ENCODE data around the gene C15orf39.

The C15orf39 gene

DNA sequence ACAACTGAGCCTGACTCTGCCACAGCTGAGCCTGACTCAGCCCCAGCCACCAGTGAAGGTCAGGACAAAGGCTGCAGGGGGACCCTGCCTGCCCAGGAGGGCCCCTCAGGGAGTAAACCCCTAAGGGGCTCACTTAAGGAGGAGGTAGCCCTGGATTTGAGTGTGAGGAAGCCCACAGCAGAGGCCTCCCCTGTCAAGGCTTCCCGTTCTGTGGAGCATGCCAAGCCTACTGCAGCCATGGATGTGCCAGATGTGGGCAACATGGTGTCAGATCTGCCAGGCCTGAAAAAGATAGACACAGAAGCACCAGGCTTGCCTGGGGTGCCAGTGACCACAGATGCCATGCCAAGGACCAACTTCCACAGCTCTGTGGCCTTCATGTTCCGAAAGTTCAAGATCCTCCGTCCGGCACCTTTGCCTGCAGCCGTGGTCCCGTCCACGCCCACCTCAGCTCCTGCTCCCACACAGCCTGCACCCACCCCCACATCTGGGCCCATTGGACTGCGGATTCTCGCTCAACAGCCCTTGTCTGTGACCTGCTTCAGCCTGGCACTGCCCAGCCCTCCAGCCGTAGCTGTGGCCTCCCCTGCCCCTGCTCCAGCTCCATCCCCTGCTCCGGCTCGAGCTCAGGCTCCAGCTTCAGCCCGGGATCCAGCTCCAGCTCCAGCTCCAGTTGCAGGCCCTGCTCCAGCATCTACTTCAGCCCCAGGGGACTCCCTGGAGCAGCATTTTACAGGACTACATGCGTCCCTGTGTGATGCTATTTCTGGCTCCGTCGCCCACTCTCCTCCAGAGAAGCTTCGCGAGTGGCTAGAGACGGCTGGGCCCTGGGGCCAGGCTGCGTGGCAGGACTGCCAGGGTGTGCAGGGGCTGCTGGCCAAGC lies 6.2 kb downstream of the C15orf39 start:
- no peak overlapping the region for H3K4me3 ChIP-seq (replicated peaks; ENCODE audit: low read depth, low read length)
- no peak for DNase-seq (ENCODE audit: low read depth)
- TF ChIP-seq, protein P1, sequence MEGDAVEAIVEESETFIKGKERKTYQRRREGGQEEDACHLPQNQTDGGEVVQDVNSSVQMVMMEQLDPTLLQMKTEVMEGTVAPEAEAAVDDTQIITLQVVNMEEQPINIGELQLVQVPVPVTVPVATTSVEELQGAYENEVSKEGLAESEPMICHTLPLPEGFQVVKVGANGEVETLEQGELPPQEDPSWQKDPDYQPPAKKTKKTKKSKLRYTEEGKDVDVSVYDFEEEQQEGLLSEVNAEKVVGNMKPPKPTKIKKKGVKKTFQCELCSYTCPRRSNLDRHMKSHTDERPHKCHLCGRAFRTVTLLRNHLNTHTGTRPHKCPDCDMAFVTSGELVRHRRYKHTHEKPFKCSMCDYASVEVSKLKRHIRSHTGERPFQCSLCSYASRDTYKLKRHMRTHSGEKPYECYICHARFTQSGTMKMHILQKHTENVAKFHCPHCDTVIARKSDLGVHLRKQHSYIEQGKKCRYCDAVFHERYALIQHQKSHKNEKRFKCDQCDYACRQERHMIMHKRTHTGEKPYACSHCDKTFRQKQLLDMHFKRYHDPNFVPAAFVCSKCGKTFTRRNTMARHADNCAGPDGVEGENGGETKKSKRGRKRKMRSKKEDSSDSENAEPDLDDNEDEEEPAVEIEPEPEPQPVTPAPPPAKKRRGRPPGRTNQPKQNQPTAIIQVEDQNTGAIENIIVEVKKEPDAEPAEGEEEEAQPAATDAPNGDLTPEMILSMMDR (IDR thresholded peaks at IDR 0.05; ENCODE audit: low read length, missing control alignments) = no peak

DNA sequence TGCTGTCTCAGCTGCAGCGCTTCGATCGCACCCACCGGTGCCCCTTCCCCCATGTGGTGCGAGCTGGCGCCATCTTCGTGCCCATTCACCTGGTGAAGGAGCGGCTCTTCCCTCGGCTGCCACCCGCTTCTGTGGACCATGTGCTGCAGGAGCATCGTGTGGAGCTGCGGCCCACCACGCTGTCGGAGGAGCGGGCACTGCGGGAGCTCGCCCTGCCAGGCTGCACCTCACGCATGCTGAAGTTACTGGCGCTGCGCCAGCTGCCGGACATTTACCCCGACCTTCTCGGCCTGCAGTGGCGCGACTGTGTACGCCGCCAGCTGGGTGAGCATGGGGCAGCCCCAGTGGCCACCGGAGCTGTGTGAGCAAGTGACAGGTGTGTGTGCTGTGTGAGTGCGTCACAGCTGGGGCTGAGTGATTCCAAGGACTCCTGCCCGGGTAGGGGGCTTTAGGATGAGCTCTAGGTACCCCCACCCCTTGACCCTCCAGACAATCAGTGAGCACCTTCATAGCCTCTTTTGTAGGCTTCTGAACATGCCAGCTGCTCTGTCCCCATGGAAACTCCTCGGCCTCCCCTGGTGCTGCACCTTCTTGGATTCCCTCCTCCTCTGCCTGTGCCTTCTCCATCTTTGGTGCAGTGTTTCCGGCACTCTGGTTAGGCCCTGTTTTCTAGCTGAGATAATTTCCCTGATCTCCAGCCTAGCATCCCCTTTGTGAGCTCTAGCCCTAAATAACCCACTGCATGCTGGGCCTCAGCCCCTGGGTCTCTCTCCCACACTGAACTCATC lies 7.0 kb downstream of the C15orf39 start:
- no peak overlapping the region for H3K4me3 ChIP-seq (replicated peaks; ENCODE audit: low read depth, low read length)
- no peak for DNase-seq (ENCODE audit: low read depth)
- TF ChIP-seq, protein P1 (IDR thresholded peaks at IDR 0.05; ENCODE audit: low read length, missing control alignments) = no peak

DNA sequence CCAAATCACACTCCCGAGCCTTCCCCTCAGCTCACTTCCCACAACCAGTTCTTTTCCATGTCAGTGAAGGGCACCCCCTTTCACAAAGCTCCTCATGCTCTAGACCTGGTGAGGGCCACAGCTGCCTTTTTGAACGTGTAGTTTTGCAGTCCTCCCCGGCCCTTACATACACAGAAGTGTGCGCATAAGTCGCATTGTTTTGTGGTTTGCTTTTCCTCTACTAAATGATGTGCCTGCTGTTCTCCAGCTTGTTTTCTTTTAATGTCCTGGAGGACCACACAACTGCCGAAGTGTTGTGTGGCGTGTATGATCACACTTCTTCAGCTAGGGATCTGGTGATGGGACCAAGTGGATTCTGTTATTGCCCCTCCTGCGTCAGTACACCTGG lies 7.6 kb downstream of the C15orf39 start:
- H3K4me3 ChIP-seq (replicated peaks; ENCODE audit: low read depth, low read length) = no peak overlapping the region
- TF ChIP-seq, protein P1 (IDR thresholded peaks at IDR 0.05; ENCODE audit: low read length, missing control alignments) = no peak
- no peak for DNase-seq (ENCODE audit: low read depth)

DNA sequence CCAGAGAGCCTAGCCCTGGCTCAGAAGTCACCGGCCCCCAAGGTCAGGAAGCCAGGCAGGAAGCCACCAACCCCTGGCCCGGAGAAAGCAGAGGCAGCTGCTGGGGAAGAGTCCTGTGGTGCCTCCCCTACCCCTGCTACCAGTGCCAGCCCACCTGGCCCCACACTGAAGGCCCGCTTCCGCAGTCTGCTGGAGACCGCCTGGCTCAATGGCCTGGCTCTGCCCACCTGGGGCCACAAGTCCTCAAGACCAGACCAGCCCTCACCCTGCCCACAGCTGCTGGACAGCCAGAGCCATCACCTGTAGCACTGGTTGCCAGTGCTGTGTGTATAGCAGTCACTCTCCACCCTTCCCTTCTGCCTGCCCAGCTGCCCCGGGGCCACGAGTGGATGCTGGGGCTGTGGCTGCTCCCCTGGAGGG lies 9.1 kb downstream of the C15orf39 start:
- TF ChIP-seq, protein P1 (IDR thresholded peaks at IDR 0.05; ENCODE audit: low read length, missing control alignments) = no peak
- DNase-seq (ENCODE audit: low read depth) = no peak
- no peak overlapping the region for H3K4me3 ChIP-seq (replicated peaks; ENCODE audit: low read depth, low read length)

DNA sequence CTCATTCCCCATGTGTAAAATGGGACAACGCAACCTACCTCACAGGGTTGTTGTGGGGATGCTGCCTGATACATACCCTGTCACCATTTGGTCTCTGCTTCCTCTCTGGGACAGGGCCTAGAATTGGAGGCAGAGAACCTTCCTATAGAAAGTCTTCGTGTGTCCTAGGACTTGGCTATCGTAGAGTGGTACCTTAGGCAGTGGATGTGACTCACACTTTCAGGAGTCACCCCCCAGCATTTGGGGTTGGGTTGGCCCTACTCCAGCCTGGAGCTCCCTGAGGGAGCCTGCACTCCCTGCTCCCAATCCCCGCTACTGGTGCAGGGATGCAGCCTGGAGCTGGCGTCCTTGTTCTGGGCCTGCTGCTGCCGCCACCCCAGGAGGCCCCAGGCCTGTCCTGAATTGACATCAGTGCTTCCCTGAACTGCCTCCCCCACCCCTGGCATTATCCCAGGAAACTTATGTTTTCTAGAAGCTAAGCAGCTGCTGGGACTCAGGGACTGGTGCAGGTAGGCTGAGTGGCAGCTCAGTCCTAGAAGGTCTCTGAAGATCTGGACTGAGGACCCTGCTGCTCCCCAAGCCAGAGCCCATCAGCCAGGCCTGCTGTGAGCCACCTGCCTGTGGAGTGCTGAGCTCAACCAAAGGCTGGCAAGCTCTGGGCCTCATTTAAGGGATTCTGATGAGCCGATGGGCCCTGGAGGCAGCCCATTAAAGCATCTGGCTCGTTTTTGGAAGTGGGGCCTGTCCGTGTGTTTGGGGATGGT lies 9.9 kb downstream of the C15orf39 start:
- TF ChIP-seq, protein P1 (IDR thresholded peaks at IDR 0.05; ENCODE audit: low read length, missing control alignments) = no peak
- H3K4me3 ChIP-seq (replicated peaks; ENCODE audit: low read depth, low read length) = no peak overlapping the region
- DNase-seq (ENCODE audit: low read depth) = no peak

DNA sequence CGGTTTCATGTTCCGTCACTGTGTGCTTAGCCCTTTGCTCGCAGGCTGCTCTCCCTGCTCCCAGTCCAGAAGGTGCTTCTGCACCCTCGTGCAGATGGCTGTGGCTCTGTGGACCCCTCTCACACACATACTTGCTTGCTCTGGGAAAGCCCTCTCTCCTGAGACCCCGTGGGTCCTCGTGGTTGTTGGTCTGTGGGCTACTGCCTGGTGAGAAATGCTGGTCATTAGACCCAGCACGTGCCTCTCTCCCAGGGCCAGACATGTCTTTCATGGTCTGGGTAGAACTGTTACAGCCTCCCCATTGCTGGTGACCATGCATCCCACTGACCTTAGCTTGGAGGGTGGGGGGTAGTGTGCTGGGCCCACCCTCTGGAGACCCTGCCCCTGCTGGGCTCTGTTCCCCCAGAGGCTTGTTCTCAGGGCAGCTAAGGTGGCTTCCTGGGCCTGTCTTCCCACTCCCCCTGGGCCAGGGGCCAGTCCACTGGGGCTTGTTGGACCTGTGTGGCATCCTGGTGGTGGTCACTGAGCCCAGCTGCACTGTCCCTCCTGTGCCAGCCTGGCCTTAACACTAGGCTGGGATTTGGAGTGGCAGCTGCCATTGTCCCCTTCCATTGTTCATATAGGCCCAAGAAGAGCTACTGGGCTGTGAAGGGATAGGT lies 10.6 kb downstream of the C15orf39 start:
- TF ChIP-seq, protein P1 (IDR thresholded peaks at IDR 0.05; ENCODE audit: low read length, missing control alignments) = no peak
- no peak for DNase-seq (ENCODE audit: low read depth)
- H3K4me3 ChIP-seq (replicated peaks; ENCODE audit: low read depth, low read length) = no peak overlapping the region

Measured in fibroblast of pulmonary artery (primary cell).